A673 (cell line): ENCODE measurements around the gene KRTAP10-8. TPM values are rescaled to one million over a fixed set of nuclear protein-coding genes. Genes with fewer than 3 reads are reported as not detected.
"Not testable (repeated sequence)": the region's sequence is repeated elsewhere in the genome, so short reads cannot be mapped to it uniquely, and the experiment has no call there.

Experiments used
- BruUV-seq: library from RNA; stranded (reverse); fragments of 400-500 nt; replicated peaks from 2 replicates; lab custom pipeline; 2021; lab: Mats Ljungman, UMichigan
- CTCF ChIA-PET: fragments of 300-600 bp; sonication (Branson Sonifier 250); formaldehyde crosslinking; loops from one replicate; lab custom pipeline; 2022; ENCODE audit warnings: antibody characterized with exemption; lab: Charles Lee
- POLR2A ChIA-PET: fragments of 300-600 bp; sonication (Branson Sonifier 250); formaldehyde crosslinking; loops from one replicate; lab custom pipeline; 2022; ENCODE audit warnings: antibody characterized with exemption; ENCODE audit not compliant: low non-redundant PET; lab: Charles Lee
- DNase-seq: peaks from one replicate; pipeline ENCODE4 v3.0.0-alpha.2; 2015; ENCODE audit warnings: low spot score
- H3K27ac ChIP-seq: fragments of 200-600 bp; sonication (generic); 2 replicates; pipeline ENCODE4 v1.5.1; 2016; ENCODE audit warnings: mixed run types, low read depth, mild to moderate bottlenecking, mixed read lengths, antibody characterized with exemption, low read length; ENCODE audit not compliant: poor library complexity, severe bottlenecking
- H3K27me3 ChIP-seq: fragments of 200-600 bp; sonication (generic); replicated peaks from 2 replicates; pipeline ENCODE4 v1.6.1; 2017; ENCODE audit warnings: mixed run types, low read depth, mild to moderate bottlenecking, mixed read lengths, antibody characterized with exemption, low read length; ENCODE audit not compliant: insufficient read depth, poor library complexity
- H3K36me3 ChIP-seq: fragments of 200-600 bp; sonication (generic); 2 replicates; pipeline ENCODE4 v1.6.1; 2016; ENCODE audit warnings: mixed run types, mild to moderate bottlenecking, mixed read lengths, antibody characterized with exemption, low read length; ENCODE audit not compliant: insufficient read depth, poor library complexity, severe bottlenecking
- H3K4me1 ChIP-seq: fragments of 200-600 bp; sonication (generic); 2 replicates; pipeline ENCODE4 v1.6.1; 2017; ENCODE audit warnings: mixed run types, mild to moderate bottlenecking, mixed read lengths, antibody characterized with exemption, low read length; ENCODE audit not compliant: insufficient read depth, poor library complexity, severe bottlenecking
- H3K4me3 ChIP-seq: fragments of 200-600 bp; sonication (generic); 2 replicates; pipeline ENCODE4 v1.5.1; 2016; ENCODE audit warnings: low read depth, mixed run types, mild to moderate bottlenecking, mixed read lengths, low read length; ENCODE audit not compliant: poor library complexity, severe bottlenecking
- H3K9me3 ChIP-seq: fragments of 200-600 bp; sonication (generic); 2 replicates; pipeline ENCODE4 v1.6.1; 2016; ENCODE audit warnings: mixed run types, low read depth, mild to moderate bottlenecking, mixed read lengths, antibody characterized with exemption, low read length; ENCODE audit not compliant: poor library complexity, severe bottlenecking
- EZH2 ChIP-seq: fragments of 200-600 bp; sonication (generic); IDR thresholded peaks from 2 replicates; pipeline ENCODE4 v1.6.1; 2017; ENCODE audit warnings: borderline replicate concordance, low read depth, mild to moderate bottlenecking, mixed read lengths, antibody characterized with exemption, low read length; ENCODE audit not compliant: poor library complexity, severe bottlenecking
- intact Hi-C: fragments of 100-400 bp; cut with micrococcal nuclease; formaldehyde crosslinking; loops from one replicate; pipeline ENCODE4 v1.10.0; 2022; ENCODE audit not compliant: unreplicated experiment
- total RNA-seq: library from RNA; stranded (reverse); gene quantifications from 2 replicates; pipeline ENCODE4 v1.2.3, GENCODE V29; 2021
- TF ChIP-seq, protein P1 (sequence below): fragments of 300-800, 200-600 bp; sonication (generic); conservative IDR thresholded peaks from 2 replicates; pipeline ENCODE4 v1.5.1; 2017; ENCODE audit warnings: low read depth, mild to moderate bottlenecking, antibody characterized with exemption, low read length, moderate library complexity, mixed read lengths

Gene KRTAP10-8
- total RNA-seq, 1 experiment from 2014 or later: not detected

DNA sequence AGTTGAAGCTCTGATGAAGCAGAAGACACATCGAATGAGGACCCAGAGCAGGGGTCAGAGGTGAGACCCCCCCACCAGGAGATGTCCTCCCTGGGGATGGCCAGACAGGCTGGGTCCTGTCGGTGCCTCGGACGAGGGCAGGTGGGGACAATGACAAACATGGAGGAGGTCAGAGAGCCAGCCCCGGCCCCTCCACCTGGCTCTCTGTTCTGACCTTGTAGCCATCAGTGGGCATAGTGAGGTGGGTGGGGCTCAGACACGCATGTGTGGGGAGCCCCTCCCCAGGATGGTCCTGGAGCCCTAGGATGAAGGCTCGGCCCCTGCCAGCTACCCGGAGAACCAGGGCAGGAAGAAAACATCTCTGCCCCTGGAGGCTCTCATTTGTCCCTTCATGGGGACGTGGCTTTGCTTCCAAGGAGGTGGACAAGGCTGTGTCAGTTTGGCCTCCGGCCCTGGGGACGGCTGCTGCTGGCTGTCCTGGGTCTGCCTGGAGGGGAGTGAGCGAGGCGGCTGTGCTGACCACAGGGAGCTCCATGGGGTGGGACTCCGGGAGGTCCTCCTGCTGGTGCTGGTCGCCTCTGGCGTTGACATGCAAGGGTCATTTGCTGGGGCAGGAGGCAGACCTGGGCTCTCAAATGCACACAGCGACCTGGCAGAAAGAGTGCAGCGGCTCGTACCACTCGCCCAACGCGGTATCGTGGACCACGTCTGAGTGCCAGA lies 22.1 kb upstream of the KRTAP10-8 start:
- Histone ChIP-seq H3K9me3 (no peaks in the 10 kb centered on the region), H3K27ac (no peak overlapping the region), H3K4me1 (no peaks in the 10 kb centered on the region), H3K4me3 (no peak overlapping the region), H3K36me3 (no peaks in the 10 kb centered on the region), H3K27me3 (no peaks in the 10 kb centered on the region)
- ChIA-PET CTCF (no interaction called here), POLR2A (no interaction called here)
- TF ChIP-seq, protein P1, sequence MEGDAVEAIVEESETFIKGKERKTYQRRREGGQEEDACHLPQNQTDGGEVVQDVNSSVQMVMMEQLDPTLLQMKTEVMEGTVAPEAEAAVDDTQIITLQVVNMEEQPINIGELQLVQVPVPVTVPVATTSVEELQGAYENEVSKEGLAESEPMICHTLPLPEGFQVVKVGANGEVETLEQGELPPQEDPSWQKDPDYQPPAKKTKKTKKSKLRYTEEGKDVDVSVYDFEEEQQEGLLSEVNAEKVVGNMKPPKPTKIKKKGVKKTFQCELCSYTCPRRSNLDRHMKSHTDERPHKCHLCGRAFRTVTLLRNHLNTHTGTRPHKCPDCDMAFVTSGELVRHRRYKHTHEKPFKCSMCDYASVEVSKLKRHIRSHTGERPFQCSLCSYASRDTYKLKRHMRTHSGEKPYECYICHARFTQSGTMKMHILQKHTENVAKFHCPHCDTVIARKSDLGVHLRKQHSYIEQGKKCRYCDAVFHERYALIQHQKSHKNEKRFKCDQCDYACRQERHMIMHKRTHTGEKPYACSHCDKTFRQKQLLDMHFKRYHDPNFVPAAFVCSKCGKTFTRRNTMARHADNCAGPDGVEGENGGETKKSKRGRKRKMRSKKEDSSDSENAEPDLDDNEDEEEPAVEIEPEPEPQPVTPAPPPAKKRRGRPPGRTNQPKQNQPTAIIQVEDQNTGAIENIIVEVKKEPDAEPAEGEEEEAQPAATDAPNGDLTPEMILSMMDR: no peak
- TF ChIP-seq EZH2: no peak
- intact Hi-C loops: no loop called here
- BruUV-seq: no TSS peak
- no peak for DNase-seq

DNA sequence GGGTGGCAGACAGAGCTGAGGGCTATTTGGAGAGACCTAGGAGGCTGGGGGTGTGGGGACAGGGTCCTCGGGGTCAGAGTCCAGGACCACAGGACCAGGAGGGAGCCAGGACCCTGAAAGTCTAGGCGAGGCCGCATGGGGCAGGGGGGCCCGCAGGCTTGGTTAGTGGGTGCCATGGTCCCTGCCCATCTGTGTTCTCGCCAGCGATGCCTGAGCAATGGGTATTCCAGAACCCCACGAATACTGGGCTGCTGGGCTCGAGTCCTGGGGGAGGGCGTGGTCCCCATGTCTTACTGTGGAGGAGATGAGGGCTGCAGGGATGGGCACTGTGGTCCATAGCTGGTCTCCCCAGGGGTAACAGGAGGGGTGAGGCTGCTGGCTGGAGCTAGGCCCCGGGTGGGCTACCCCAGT lies 21.6 kb upstream of the KRTAP10-8 start:
- POLR2A ChIA-PET: no interaction called here
- Histone ChIP-seq H3K9me3 (no peaks in the 10 kb centered on the region), H3K27me3 (no peaks in the 10 kb centered on the region), H3K36me3 (no peaks in the 10 kb centered on the region), H3K27ac (no peak overlapping the region), H3K4me3 (no peak overlapping the region), H3K4me1 (no peaks in the 10 kb centered on the region)
- intact Hi-C loops: no loop called here
- TF ChIP-seq, protein P1: no peak
- no peak for TF ChIP-seq EZH2
- DNase-seq: no peak
- CTCF ChIA-PET: no interaction called here
- BruUV-seq: no TSS peak

DNA sequence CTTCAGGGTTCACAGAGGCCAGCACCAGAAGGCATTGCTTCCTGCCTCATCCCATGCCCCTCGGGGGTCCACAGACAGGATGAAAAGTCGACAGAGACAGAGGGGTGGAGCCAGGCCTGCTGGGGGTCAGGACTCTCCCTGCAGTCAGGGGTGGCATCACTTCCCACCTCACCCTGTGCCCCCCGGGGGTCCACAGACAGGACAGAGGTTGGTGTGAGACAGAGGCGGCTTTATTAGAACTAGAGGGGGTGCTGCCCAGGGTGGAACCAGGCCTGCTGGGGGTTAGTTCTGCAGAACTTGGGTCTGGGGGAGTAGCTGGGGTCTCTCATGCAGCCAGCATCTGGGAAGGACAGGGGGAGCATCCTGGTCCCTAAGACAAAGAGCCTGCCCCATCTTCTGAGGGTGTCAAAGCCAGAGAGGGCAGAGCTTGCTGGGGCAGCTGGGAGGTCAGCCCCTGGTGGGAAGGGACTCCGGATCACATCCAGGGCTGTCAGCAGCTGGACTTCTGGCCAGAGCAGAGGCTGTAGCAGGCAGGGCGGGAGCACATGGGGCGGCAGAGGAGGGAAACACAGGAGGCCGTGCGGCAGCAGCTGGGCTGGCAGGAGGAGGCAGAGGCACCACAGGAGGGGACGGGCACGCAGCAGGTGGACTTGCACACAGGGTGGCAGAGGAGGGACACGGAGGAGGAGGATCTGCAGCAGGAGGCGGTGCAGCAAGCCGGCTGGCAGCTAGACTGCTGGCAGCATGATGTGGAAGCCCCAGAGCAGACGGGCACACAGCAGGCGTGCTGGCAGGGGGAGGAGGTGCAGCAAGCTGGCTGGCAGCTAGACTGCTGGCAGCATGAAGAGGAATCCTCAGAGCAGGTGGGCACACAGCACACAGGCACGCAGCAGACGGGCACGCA lies 20.7 kb upstream of the KRTAP10-8 start:
- CTCF ChIA-PET: interaction anchor here (1.2 kb wide), 1 partner anchor 80 kb away, joined by 3 read pairs; no protein-coding TSS in a partner anchor
- H3K36me3 ChIP-seq, H3K4me1 ChIP-seq, DNase-seq, BruUV-seq, H3K4me3 ChIP-seq, POLR2A ChIA-PET, H3K27me3 ChIP-seq, H3K27ac ChIP-seq, H3K9me3 ChIP-seq, intact Hi-C loops: not testable (repeated sequence)

DNA sequence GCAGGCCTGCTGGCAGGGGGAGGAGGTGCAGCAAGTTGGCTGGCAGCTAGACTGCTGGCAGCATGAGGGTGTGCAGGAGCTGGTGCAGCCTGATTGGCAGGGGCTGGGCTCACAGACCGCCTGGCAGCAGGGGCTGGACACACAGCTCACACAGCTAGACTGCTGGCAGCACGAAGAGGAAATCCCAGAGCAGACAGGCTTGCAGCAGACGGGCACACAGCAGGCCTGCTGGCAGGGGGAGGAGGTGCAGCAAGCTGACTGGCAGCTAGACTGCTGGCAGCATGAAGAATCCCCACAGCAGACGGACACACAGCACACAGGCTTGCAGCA lies 20.1 kb upstream of the KRTAP10-8 start:
- intact Hi-C loops, H3K4me3 ChIP-seq, POLR2A ChIA-PET, H3K27ac ChIP-seq, H3K9me3 ChIP-seq, H3K36me3 ChIP-seq, BruUV-seq, H3K4me1 ChIP-seq, H3K27me3 ChIP-seq: not testable (repeated sequence)
- peak; percentile 22 for DNase-seq
- CTCF ChIA-PET: interaction anchor here (1.2 kb wide), 1 partner anchor 81 kb away, joined by 3 read pairs; no protein-coding TSS in a partner anchor
